ENCODE measurements around the gene HIF1A. TPM values are rescaled to one million over a fixed set of nuclear protein-coding genes. Genes with fewer than 3 reads are reported as not detected.
A peak's percentile ranks its signal among the peaks of the same experiment; 100 is the strongest.

Gene HIF1A
- total and polyA plus RNA-seq, 2 of the 13 experiments (the other 11 are each of a cell fraction or from before 2014, with no cell fraction given): 41.0 to 126 TPM

- peak; percentile 33; the same call in 1 of the 2 replicates for TF ChIP-seq ZNF563 (CRISPR knock-in tag; IDR thresholded peaks at IDR 0.05)
- no peak; the same call in 1 of the 2 replicates for TF ChIP-seq NR2C2 (CRISPR knock-in tag; IDR thresholded peaks at IDR 0.05; ENCODE audit: borderline replicate concordance)
- no peak; the same call in 1 of the 2 replicates for TF ChIP-seq ZNF816 (CRISPR knock-in tag; IDR thresholded peaks at IDR 0.05; ENCODE audit: borderline replicate concordance)
- TF ChIP-seq, protein P1, sequence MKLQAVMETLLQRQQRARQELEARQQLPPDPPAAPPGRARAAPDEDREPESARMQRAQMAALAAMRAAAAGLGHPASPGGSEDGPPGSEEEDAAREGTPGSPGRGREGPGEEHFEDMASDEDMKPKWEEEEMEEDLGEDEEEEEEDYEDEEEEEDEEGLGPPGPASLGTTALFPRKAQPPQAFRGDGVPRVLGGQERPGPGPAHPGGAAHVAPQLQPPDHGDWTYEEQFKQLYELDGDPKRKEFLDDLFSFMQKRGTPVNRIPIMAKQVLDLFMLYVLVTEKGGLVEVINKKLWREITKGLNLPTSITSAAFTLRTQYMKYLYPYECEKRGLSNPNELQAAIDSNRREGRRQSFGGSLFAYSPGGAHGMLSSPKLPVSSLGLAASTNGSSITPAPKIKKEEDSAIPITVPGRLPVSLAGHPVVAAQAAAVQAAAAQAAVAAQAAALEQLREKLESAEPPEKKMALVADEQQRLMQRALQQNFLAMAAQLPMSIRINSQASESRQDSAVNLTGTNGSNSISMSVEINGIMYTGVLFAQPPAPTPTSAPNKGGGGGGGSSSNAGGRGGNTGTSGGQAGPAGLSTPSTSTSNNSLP (IDR thresholded peaks at IDR 0.05; ENCODE audit: low read depth, low read length): no peak
- no peak for TF ChIP-seq ZNF790 (CRISPR knock-in tag; IDR thresholded peaks at IDR 0.05; ENCODE audit: borderline replicate concordance)
- no peak for TF ChIP-seq NBN (conservative IDR thresholded peaks at IDR 0.05)
- TF ChIP-seq ZNF10 (CRISPR knock-in tag; IDR thresholded peaks at IDR 0.05; ENCODE audit: borderline replicate concordance, low read depth): no peak
- TF ChIP-seq ZNF317 (CRISPR knock-in tag; IDR thresholded peaks at IDR 0.05): no peak
- no peak for TF ChIP-seq ETV6 (CRISPR knock-in tag; conservative IDR thresholded peaks at IDR 0.05)
- TF ChIP-seq RFXANK (CRISPR knock-in tag; IDR thresholded peaks at IDR 0.05): 0 out of 2 replicates have a peak, but pooled peaks have one; percentile 18
- no peak for TF ChIP-seq ZNF7 (CRISPR knock-in tag; IDR thresholded peaks at IDR 0.05)
- no peak for TF ChIP-seq U2AF2 (IDR thresholded peaks at IDR 0.05; ENCODE audit: low read depth, low read length)
- peak; percentile 93; the same call in 2 of the 3 replicates for TF ChIP-seq MXI1 (IDR thresholded peaks at IDR 0.05; ENCODE audit: borderline replicate concordance, low read depth, low read length)
- TF ChIP-seq TAF1 (CRISPR knock-in tag; IDR thresholded peaks at IDR 0.05): peak; percentile 96
- TF ChIP-seq E2F2 (CRISPR knock-in tag; IDR thresholded peaks at IDR 0.05; ENCODE audit: borderline replicate concordance): 0 out of 2 replicates have a peak, but pooled peaks have one; percentile 23
- no peak for TF ChIP-seq ZNF552 (CRISPR knock-in tag; IDR thresholded peaks at IDR 0.05; ENCODE audit: borderline replicate concordance)
- peak; percentile 24; the same call in 1 of the 2 replicates for TF ChIP-seq ZNF343 (CRISPR knock-in tag; IDR thresholded peaks at IDR 0.05)
- TF ChIP-seq, protein P2, sequence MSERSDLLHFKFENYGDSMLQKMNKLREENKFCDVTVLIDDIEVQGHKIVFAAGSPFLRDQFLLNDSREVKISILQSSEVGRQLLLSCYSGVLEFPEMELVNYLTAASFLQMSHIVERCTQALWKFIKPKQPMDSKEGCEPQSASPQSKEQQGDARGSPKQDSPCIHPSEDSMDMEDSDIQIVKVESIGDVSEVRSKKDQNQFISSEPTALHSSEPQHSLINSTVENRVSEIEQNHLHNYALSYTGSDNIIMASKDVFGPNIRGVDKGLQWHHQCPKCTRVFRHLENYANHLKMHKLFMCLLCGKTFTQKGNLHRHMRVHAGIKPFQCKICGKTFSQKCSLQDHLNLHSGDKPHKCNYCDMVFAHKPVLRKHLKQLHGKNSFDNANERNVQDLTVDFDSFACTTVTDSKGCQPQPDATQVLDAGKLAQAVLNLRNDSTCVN (CRISPR knock-in tag; IDR thresholded peaks at IDR 0.05; ENCODE audit: borderline replicate concordance): peak; percentile 81; the same call in 1 of the 2 replicates
- 0 out of 2 replicates have a peak, but pooled peaks have one; percentile 31 for TF ChIP-seq SMAD3 (CRISPR knock-in tag; IDR thresholded peaks at IDR 0.05)
- no peak; the same call in 1 of the 2 replicates for TF ChIP-seq ZNF746 (CRISPR knock-in tag; IDR thresholded peaks at IDR 0.05)
- TF ChIP-seq PITX1 (CRISPR knock-in tag; IDR thresholded peaks at IDR 0.05): no peak
- TF ChIP-seq SMAD1 (CRISPR knock-in tag; IDR thresholded peaks at IDR 0.05; ENCODE audit: borderline replicate concordance, low read depth): no peak
Measured at GRCh38 chr14:61694830-61695694, at the start of gene HIF1A (continued).

Measured in HepG2 (cell line).